COLO668 (cell line): Measurements from ENCODE around the gene IQGAP2.

Experiments
- DNase-seq: peaks from one replicate; lab custom pipeline; 2025; ENCODE audit not compliant: unreplicated experiment; lab: John Stamatoyannopoulos, UW

Gene IQGAP2

GRCh38 chr5:76474377-76474776 is 71.3 kb downstream of the IQGAP2 start:
- no peak for DNase-seq

GRCh38 chr5:76475385-76475784 is 72.3 kb downstream of the IQGAP2 start:
- DNase-seq = no peak

GRCh38 chr5:76475936-76476335 is 72.9 kb downstream of the IQGAP2 start:
- DNase-seq = no peak

- DNase-seq = no peak
These were observed 73.5 kb downstream of the IQGAP2 start for GRCh38 chr5:76476474-76477038.

DNA sequence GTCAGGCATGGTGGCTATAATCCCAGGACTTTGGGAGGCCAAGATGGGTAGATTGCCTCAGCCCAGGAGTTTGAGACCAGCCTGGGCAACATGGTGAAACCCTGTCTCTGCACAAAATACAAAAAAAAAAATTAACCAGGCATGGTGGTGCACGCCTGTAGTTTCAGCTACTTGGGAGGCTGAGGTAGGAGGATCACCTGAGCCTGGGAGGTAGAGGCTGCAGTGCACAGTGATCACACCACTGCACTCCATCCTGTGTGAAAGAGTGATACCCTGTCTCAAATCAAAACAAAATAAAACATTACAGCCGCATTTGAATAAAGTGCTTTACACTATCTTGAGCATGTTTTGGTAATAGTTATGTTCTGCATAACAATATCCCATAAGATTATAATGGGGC is 74.0 kb downstream of the IQGAP2 start:
- no peak for DNase-seq

GRCh38 chr5:76477571-76477970 is 74.5 kb downstream of the IQGAP2 start:
- no peak for DNase-seq

DNA sequence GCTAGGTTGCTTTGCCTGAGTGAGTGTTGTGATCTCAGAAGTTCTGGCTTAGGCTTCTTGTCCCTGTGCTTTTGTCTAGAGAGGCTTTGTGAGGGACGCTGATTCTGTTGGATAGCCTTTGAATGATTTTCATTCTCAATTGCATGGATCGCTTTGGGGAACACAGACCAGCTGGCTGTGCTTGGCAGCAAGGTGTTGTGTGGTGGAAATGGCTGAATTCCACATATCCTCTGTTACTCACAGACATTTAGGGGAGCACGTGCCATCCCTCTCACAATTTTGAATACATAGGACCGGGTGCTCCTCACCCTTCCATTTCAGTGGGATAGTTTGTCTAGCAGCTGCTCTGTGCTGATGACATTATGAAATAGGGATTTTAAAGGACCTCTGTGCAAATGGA is 76.2 kb downstream of the IQGAP2 start:
- no peak for DNase-seq

GRCh38 chr5:76479973-76480667 is 77.0 kb downstream of the IQGAP2 start:
- DNase-seq = no peak

- DNase-seq = no peak
These were observed 79.9 kb downstream of the IQGAP2 start for GRCh38 chr5:76482984-76483383.

DNA sequence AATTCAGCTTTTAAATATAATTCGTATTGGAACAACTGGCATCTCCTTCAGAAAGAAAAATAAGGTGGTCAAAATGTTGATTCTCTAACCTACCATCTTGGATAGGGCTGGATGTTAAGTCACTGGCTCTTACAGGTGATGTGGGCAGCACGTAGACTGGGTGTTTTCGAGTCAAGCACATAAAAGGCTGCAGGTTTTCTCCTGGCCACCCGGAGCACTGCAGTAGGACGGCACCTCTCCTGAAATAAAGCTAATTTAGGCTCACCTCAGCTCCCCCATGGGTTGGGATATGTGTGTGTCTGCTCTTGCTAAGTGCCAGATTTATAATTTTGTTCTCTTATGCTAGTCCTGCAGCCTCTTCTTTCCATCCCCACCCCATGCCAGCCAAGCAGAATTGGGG is 80.3 kb downstream of the IQGAP2 start:
- no peak for DNase-seq

DNA sequence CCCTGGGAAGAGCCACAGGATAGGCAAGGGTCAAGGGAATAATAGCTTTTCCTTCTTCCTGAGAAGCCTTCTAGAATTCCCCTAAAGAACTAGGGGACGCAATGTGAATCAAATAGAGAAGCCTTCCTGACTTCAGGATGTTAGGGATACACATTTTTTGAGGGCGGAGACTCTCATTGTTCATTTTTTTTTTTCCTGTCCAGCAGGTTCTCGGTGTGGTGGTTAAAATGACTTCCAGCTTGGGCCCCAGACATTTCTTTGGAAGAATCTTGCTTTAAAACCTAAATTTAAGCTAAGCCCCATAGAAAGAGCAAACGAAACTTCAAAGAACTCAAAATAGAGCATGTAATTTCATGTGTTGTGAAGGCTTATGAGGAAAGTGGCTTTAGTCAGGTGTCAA is 80.8 kb downstream of the IQGAP2 start:
- DNase-seq = no peak

DNA sequence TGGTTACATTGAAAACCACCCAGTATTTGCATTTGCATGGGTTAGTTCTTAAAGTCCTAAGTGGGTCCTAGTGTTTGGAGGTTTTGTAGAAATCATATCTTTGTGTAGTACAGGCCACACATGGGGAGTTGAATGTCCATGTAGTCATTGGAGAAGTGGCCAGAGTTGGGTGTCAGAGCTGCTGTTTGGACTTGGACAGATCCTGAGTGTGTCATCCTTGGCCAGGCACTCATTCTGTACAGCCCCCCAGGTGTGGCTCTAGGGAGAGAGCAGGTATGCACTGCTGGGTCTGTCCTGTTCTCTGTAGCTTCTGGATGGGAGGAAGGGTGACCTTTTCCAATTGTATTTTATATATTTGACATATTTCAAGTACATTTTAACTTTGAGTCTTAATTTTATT is 82.4 kb downstream of the IQGAP2 start:
- DNase-seq = no peak

GRCh38 chr5:76487386-76487785 is 84.3 kb downstream of the IQGAP2 start:
- DNase-seq = no peak

GRCh38 chr5:76487821-76488220 is 84.7 kb downstream of the IQGAP2 start:
- DNase-seq = no peak

DNA sequence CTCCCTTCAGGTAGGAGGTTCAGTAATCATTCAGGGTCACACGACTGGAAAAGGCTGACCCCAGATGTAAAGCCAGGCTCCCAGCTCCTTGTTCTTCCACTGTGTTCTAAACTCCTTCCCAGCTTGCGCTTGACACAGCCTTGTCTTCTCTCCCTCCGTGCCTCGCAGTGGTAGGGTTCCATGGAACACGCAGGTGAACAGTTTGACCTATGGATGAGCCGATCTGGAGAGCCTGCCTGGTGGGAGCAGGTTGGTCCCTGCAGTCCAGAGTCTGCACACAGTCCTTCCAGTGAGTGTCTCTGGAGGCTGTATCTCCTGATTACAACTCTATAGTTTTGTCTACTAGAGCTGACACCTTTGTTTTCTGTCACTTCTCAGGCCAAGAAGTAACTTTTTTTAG is 85.9 kb downstream of the IQGAP2 start:
- no peak for DNase-seq

- DNase-seq = no peak
These were observed 87.0 kb downstream of the IQGAP2 start for GRCh38 chr5:76489877-76490688.

DNA sequence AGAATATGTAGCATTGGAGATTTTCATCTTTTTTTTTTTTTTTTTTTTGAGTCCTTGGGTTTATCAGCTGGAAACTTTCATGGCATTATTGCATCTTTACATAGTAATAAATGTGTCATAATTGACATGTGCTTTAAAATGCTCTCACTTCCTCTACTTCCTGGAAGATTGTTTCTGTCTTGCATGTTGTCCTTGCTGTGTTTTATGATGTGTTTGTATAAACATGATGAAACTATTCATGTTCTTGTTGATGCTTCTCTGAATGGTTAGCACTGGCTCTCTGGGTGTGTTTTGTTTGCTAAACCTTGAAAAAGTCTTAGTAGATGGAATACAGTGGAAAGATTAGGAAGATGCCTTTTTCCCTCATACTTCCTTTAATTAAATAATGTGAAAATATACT is 87.9 kb downstream of the IQGAP2 start:
- DNase-seq = no peak

DNA sequence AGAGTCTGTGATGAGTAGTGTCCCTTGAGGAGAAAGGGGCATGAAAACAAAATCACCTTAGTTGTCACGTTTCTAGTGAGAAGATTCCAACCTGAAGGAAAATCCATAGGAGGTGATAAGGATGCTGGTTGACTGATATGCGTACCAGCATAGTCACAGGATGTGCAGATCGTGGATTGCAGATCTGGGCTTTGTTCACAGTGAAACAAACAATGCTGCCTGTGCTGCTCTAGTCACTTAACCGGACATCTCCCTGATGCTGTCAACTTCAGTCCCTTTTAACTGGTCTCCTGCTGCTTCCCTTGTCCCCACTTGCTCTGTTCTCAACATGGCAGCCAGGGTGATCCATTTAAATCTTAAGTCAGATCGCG is 89.7 kb downstream of the IQGAP2 start:
- no peak for DNase-seq

DNA sequence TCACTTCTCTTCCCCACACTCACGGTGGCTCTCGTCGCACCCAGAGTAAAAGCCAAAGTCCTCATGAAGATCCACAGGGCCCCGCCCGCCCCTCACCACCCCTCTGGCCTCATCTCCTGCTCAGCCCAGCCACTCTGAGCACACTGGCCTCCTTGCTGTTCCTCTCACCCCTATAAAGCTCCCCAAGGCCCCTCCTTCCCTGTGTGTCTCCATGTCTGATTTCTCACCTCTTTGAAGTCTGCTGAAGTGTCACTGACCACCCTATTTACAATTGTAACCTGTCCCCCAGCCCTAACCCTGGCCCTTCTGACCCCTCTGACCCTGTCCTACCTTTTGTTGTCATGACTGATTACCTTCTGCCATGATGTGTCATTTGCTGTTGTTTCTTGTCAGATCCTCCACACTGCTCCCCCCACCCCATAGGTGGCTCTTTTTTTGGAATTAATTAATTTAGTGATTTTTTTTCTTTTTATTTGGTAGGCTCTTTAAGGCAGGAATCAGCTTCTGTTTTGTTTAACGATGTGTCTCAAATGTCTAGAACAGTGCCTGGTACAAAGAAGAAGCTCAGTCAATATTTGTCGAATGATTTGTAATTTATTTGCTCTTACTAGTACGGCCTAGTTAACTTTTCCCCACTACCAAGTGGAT is 90.2 kb downstream of the IQGAP2 start:
- no peak for DNase-seq

DNA sequence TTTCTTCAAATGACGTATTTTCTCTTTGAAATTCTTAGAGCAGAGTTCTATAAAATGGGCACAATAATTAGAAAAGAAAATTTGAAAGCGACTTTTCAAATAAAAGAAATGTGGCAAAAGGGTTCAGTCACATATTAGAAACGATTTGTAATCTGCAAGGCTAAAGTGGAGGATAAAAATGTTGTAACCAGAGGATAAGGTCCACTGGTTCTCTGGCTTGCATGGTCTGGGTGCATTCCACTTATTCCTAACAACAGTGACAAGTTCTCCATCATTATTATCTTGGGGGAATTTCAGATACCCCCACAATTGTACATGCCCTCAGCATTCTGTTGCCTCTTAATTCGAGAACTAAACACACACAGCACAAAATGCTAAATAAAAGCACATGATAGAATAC is 91.1 kb downstream of the IQGAP2 start:
- DNase-seq = no peak

DNA sequence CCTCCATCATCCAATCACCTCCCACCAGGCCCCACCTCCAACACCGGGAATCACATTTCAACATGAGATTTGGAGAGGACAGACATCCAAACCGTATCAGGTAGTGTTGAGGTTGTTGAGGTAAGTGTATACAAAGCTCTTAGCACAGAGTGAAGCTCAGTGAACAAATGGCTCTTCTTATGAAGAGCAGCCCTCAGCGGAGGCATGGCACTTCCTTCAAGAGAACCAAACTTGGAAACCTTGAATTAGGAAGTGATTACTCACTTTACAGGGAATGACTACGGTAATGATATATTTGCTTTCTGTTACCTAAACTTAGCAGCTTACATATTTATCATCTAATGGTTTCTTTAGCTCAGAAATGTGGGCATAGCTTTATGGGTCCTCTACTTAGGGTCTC is 92.8 kb downstream of the IQGAP2 start:
- DNase-seq = no peak

DNA sequence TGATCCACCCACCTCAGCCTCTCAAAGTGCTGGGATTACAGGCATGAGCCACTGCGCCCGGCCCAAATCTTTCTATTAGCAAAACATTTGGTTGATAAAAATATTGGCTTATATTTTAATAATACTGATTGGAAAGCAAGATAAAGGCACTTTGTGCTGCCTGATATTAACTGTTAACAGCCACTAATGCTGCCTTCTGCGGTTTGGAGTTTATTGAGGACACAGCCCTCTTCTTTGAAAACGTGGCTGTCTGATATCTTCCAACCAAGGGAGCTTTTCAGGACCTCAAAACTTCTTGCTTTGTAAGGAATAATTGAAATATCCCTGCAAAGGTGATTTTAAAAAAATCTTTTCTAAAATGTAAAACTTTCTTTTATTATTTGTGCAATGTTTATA is 94.0 kb downstream of the IQGAP2 start:
- no peak for DNase-seq
